ENCODE measurements around the gene S100A2. TPM values are rescaled to one million over a fixed set of nuclear protein-coding genes. Genes with fewer than 3 reads are reported as not detected.

S100A2 gene
- total and polyA plus RNA-seq, 11 donors = 1.3 to 5.1 (median 2.6) TPM; not detected in 1

GRCh38 chr1:153548722-153549688 lies 16.6 kb downstream of the S100A2 start, which contains the start of gene S100A3:
S100A3 (minus strand) TSS chr1:153549258; CDS start chr1:153548485, 773 bp downstream.
- DNase-seq (peak in 4 of 5 donors; percentile 70 to 88 (median 80)), ATAC-seq (peak; percentile 15 to 77 (median 64))
- Histone ChIP-seq H3K36me3 (peaks cover 0 to 6% (median 0%) of the 10 kb centered on the region in 9 donors), H3K9me3 (no peaks in the 10 kb centered on the region), H3K4me1 (peaks cover 11 to 83% (median 54%) of the 10 kb centered on the region in 12 donors), H3K27ac (peak within 1 kb of the TSS in 11 of 12 donors; percentile 29 to 83 (median 71)), H3K4me3 (no peak within 1 kb of the TSS), H3K27me3 (no peaks in the 10 kb centered on the region)
- TF ChIP-seq CTCF (IDR thresholded peaks at IDR 0.05) (peak in 4 of 12 donors; percentile 24 to 35 (median 28)), POLR2A (IDR thresholded peaks at IDR 0.05) (no peak)
- intact Hi-C loops (cut with DNase I) = no loop called here
- WGBS, 4 donors = 58 to 72% (median 61%) methylated on average over 10 to 14 of the region's 14 CpGs

GRCh38 chr1:153547560-153548551 lies 17.8 kb downstream of the S100A2 start:
- 84 to 88% (median 87%) methylated on average over 19 of the region's 19 CpGs for WGBS, 4 donors

More at GRCh38 chr1:153547560-153548551, 17.8 kb downstream of the S100A2 start:
- no peak for TF ChIP-seq POLR2A (IDR thresholded peaks at IDR 0.05)
- no peak for TF ChIP-seq CTCF (IDR thresholded peaks at IDR 0.05)
- H3K36me3 ChIP-seq = peaks cover 0 to 18% (median 0%) of the 10 kb centered on the region in 9 donors
- no peak overlapping the region for H3K4me3 ChIP-seq
- intact Hi-C loops (cut with DNase I) = loop anchor here in 1 of 10 donors (2.0 kb wide), 1 partner anchor 17 kb away; the partner anchor contains the start of gene S100A2
- H3K4me1 ChIP-seq = peaks cover 11 to 87% (median 48%) of the 10 kb centered on the region in 12 donors
- peak in 1 of 5 donors; percentile 19 for DNase-seq
- no peaks in the 10 kb centered on the region for H3K9me3 ChIP-seq
- no peaks in the 10 kb centered on the region for H3K27me3 ChIP-seq
- no peak for ATAC-seq
- H3K27ac ChIP-seq = peak overlapping the region in 4 of 12 donors; percentile 72 to 83 (median 72)

Data from heart left ventricle (tissue), 16 donors.